Measurements from ENCODE around the gene HEG1.

- TF ChIP-seq TAF1 (IDR thresholded peaks at IDR 0.05; ENCODE audit: low read depth, low read length) (no peak), POLR2A (IDR thresholded peaks at IDR 0.05; ENCODE audit: low read depth, low read length) (no peak), POLR2AphosphoS5 (IDR thresholded peaks at IDR 0.05; ENCODE audit: low read depth, low read length) (no peak), PAX5 (IDR thresholded peaks at IDR 0.05; ENCODE audit: insufficient read depth, low read length, severe bottlenecking) (no peak), SPI1 (IDR thresholded peaks at IDR 0.05; ENCODE audit: low read depth, low read length) (no peak)
Observed at GRCh38 chr3:125069452-125069851, 13.7 kb upstream of the HEG1 start.

Measured in GM12891 (cell line).